ENCODE results near the gene FSD1L. TPM values are rescaled to one million over a fixed set of nuclear protein-coding genes. Genes with fewer than 3 reads are reported as not detected.

FSD1L gene
- total RNA-seq, 1 experiment from 2014 or later = 5.6 TPM

DNA sequence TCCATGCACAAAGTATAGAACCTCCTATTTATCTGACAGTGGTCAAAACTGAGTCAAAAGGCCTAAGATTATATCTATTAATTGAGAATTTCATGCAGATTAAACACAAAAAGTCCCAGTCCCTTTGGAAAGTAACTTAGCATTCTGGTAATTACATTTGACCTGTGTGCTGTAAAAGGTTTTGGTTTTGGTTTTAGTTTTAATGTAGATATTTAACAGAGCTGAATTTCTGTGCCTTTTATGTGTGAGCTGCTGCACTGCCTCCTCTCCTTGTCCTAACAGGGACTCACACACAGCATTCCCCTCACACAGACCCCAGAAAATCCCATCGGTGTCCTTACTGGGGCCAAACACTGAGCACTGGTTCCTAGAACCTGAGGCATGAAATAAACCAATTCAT lies 31.0 kb upstream of the FSD1L start:
- ChIA-PET POLR2A (ENCODE audit: unreplicated experiment) (no interaction called here), CTCF (no interaction called here)
- Histone ChIP-seq H3K4me2 (no peak overlapping the region), H3K9me2 (ENCODE audit: insufficient read depth) (no peaks in the 10 kb centered on the region), H3K4me1 (replicated peaks; ENCODE audit: insufficient read depth) (0 out of 2 replicates have a peak, but pooled peaks cover 3% of the 10 kb centered on the region), H3K79me2 (ENCODE audit: low read depth) (no peaks in the 10 kb centered on the region), H3F3A (ENCODE audit: insufficient read depth, low read depth) (no peaks in the 10 kb centered on the region; the same call in 1 of the 2 replicates), H3K27ac (no peak overlapping the region), H3K9me3 (ENCODE audit: insufficient read depth, low read depth) (no peaks in the 10 kb centered on the region; the same call in 1 of the 2 replicates), H4K20me1 (ENCODE audit: insufficient read depth) (peaks cover 4% of the 10 kb centered on the region; the same call in 1 of the 2 replicates), H2AFZ (no peak overlapping the region), H3K36me3 (ENCODE audit: low read depth) (no peaks in the 10 kb centered on the region), H3K4me3 (no peak overlapping the region), H3K27me3 (ENCODE audit: insufficient read depth, low read depth) (no peaks in the 10 kb centered on the region)
- no peak for DNase-seq
- intact Hi-C loops (cut with micrococcal nuclease; ENCODE audit: unreplicated experiment) = no loop called here
- no TSS peak for BruUV-seq (replicated peaks)
- TF ChIP-seq, protein P1, sequence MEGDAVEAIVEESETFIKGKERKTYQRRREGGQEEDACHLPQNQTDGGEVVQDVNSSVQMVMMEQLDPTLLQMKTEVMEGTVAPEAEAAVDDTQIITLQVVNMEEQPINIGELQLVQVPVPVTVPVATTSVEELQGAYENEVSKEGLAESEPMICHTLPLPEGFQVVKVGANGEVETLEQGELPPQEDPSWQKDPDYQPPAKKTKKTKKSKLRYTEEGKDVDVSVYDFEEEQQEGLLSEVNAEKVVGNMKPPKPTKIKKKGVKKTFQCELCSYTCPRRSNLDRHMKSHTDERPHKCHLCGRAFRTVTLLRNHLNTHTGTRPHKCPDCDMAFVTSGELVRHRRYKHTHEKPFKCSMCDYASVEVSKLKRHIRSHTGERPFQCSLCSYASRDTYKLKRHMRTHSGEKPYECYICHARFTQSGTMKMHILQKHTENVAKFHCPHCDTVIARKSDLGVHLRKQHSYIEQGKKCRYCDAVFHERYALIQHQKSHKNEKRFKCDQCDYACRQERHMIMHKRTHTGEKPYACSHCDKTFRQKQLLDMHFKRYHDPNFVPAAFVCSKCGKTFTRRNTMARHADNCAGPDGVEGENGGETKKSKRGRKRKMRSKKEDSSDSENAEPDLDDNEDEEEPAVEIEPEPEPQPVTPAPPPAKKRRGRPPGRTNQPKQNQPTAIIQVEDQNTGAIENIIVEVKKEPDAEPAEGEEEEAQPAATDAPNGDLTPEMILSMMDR (conservative IDR thresholded peaks at IDR 0.05) = no peak
- TF ChIP-seq EZH2 (IDR thresholded peaks at IDR 0.05; ENCODE audit: low read depth) = no peak

DNA sequence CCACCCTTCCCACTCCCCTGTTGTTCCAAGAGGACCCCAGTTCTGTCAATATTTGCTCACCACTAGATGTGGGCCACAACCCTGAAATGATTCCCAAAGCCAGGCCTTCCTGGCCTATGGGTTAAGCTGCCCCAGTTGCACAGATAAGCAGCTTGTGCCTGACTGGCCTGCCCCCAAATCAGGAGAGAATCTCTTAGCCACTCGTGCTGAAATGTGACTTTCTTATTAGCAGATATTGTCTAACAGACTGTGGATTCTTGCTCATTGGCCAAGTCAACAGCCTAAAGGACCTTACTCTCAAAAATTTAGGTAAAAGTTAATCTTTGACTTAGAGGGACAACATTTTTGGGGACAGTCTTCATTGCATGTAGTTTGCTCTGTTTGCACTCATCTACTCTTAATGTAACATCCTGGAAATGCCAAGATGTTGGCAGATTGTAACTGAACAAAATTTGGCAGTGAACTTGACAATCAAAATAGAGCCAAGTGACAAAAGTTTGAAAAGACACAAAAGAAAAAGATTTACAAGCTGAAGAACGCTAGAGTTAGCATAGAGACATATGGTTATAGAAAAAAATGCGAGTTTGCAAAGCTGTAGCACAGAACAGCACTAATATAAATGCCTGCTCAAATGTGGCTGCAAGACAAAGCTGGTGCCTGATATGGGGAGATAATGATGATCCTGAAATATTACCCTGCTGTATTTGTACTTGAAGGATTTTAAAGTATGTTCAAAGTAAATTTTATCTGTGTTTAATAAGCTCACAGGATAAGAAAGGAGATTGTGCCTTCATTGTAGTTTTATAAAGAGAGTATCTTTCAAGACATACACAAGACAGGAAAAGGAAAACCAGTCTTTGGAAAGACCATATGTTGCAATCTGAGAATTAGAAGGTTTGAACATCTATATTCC lies 29.0 kb upstream of the FSD1L start:
- POLR2A ChIA-PET (ENCODE audit: unreplicated experiment) = no interaction called here

DNA sequence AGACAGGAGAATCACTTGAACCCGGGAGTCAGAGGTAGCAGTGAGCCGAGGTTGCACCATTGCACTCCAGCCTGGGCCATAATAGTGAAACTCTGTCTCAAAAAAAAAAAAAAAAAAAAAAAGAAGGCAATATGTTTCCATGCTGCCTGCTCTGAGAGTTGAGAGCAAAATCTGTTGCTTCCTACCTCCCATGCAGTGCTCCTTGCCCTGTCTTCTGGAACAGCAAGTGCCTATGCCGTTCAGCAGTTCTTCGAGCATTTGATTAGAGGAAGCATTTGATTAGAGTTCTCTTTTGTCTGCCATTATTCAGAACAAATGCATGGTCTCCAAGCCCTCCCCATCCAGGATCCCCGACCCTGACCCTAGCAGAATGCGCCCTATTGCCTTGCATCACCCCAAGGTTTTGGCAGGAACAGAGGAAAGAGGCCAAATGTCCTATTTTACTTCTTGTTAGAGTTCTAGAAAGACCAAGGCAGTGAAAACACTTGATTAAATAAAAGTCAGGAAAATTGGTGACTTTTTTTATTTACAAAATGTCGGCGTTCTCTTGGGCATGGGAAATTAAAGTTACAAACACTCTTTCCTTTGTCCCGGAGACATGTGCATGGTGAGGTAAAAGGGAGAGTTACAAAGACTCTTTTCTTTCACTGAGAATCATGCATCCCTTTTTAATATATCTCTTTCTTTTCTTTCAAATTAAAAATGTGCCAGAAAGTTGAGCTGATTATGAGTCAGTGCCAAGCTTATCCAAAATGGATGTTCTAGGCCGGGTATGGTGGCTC lies 27.8 kb upstream of the FSD1L start:
- H3K27ac ChIP-seq = no peak overlapping the region
- BruUV-seq (replicated peaks) = no TSS peak
- no peaks in the 10 kb centered on the region for H3K9me3 ChIP-seq (ENCODE audit: insufficient read depth, low read depth)
- intact Hi-C loops (cut with micrococcal nuclease; ENCODE audit: unreplicated experiment) = no loop called here
- H4K20me1 ChIP-seq (ENCODE audit: insufficient read depth) = peaks cover 4% of the 10 kb centered on the region; the same call in 1 of the 2 replicates
- H3K4me3 ChIP-seq = no peak overlapping the region
- no peaks in the 10 kb centered on the region for H3K9me2 ChIP-seq (ENCODE audit: insufficient read depth)
- H3K36me3 ChIP-seq (ENCODE audit: low read depth) = no peaks in the 10 kb centered on the region
- 0 out of 2 replicates have a peak, but pooled peaks cover 3% of the 10 kb centered on the region for H3K4me1 ChIP-seq (replicated peaks; ENCODE audit: insufficient read depth)
- ChIA-PET CTCF (no interaction called here), POLR2A (ENCODE audit: unreplicated experiment) (no interaction called here)
- no peak for DNase-seq
- H2AFZ ChIP-seq = no peak overlapping the region
- no peak overlapping the region for H3K4me2 ChIP-seq
- no peaks in the 10 kb centered on the region for H3K79me2 ChIP-seq (ENCODE audit: low read depth)
- H3K27me3 ChIP-seq (ENCODE audit: insufficient read depth, low read depth) = no peaks in the 10 kb centered on the region
- no peak for TF ChIP-seq EZH2 (IDR thresholded peaks at IDR 0.05; ENCODE audit: low read depth)
- TF ChIP-seq, protein P1 (conservative IDR thresholded peaks at IDR 0.05) = no peak
- no peaks in the 10 kb centered on the region for H3F3A ChIP-seq (ENCODE audit: insufficient read depth, low read depth)

More for the DNA sequence above, 29.0 kb upstream of the FSD1L start:
- H4K20me1 ChIP-seq (ENCODE audit: insufficient read depth) = peaks cover 4% of the 10 kb centered on the region; the same call in 1 of the 2 replicates
- no peak for DNase-seq
- H3K4me3 ChIP-seq = no peak overlapping the region
- no peaks in the 10 kb centered on the region for H3F3A ChIP-seq (ENCODE audit: insufficient read depth, low read depth)
- H3K36me3 ChIP-seq (ENCODE audit: low read depth) = no peaks in the 10 kb centered on the region
- no peak overlapping the region for H3K4me2 ChIP-seq
- H3K9me3 ChIP-seq (ENCODE audit: insufficient read depth, low read depth) = no peaks in the 10 kb centered on the region
- H3K27me3 ChIP-seq (ENCODE audit: insufficient read depth, low read depth) = no peaks in the 10 kb centered on the region
- H3K9me2 ChIP-seq (ENCODE audit: insufficient read depth) = no peaks in the 10 kb centered on the region
- no peak for TF ChIP-seq EZH2 (IDR thresholded peaks at IDR 0.05; ENCODE audit: low read depth)
- TF ChIP-seq, protein P1 (conservative IDR thresholded peaks at IDR 0.05) = no peak
- intact Hi-C loops (cut with micrococcal nuclease; ENCODE audit: unreplicated experiment) = no loop called here
- 0 out of 2 replicates have a peak, but pooled peaks cover 3% of the 10 kb centered on the region for H3K4me1 ChIP-seq (replicated peaks; ENCODE audit: insufficient read depth)
- H3K27ac ChIP-seq = no peak overlapping the region
- no peaks in the 10 kb centered on the region for H3K79me2 ChIP-seq (ENCODE audit: low read depth)
- BruUV-seq (replicated peaks) = no TSS peak
- no peak overlapping the region for H2AFZ ChIP-seq
- CTCF ChIA-PET = no interaction called here

Data from PC-9 (cell line).